Thyroid gland (tissue), 4 donors: ENCODE data around the gene PHLDB3.

Source experiments
- CTCF ChIP-seq, 6 experiments: fragments of 200-600 bp in 3 of 6; fragments of 450-650 bp in 3 of 6; sonication (generic) in 3 of 6; IDR thresholded peaks; one replicate each; pipeline ENCODE4 v1.5.1; 2016 to 2019; ENCODE audit warnings: antibody characterized with exemption in 6 of 6, mild to moderate bottlenecking in 2 of 6, inconsistent platforms in 1 of 6, moderate library complexity in 1 of 6
- POLR2A ChIP-seq, 2 donors: fragments of 450-650 bp; IDR thresholded peaks; one replicate each; pipeline ENCODE4 v1.6.1; 2017; ENCODE audit warnings: antibody characterized with exemption in 2 of 2, mild to moderate bottlenecking in 2 of 2, moderate library complexity in 1 of 2

- TF ChIP-seq POLR2A (IDR thresholded peaks at IDR 0.05) (no peak), CTCF (IDR thresholded peaks at IDR 0.05) (no peak)
Observed at GRCh38 chr19:43486412-43486811, 18.1 kb downstream of the PHLDB3 start.
